Measurements from ENCODE around the gene POLR2H.

DNA sequence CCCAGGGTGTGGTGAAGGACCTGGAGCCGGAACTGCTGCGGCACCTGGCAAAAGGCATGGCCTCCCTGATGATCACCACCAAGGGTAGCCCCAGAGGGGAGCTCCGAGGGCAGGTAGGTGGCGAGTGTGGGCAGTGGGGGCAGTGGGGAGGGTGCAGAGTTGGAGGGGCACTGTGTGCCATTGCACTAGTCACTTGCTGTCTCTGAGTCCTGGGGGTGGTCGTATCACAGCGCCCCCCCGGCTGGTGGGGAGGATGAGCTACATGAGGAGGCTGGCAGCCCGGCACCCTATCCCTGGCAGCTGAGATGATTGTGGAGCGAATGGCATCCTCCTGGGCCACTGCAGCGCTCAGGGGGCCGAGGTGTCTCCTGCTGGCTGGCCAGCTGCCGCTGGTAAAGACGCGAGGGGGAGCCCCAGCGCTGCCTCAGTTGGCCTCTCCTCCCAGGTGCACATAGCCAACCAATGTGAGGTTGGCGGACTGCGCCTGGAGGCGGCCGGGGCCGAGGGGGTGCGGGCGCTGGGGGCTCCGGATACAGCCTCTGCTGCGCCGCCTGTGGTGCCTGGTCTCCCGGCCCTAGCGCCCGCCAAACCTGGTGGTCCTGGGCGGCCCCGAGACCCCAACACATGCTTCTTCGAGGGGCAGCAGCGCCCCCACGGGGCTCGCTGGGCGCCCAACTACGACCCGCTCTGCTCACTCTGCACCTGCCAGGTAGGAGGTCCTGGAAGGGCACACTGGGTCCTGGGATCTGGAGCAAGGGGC is 24.7 kb downstream of the POLR2H start:
- TF ChIP-seq, protein P1, sequence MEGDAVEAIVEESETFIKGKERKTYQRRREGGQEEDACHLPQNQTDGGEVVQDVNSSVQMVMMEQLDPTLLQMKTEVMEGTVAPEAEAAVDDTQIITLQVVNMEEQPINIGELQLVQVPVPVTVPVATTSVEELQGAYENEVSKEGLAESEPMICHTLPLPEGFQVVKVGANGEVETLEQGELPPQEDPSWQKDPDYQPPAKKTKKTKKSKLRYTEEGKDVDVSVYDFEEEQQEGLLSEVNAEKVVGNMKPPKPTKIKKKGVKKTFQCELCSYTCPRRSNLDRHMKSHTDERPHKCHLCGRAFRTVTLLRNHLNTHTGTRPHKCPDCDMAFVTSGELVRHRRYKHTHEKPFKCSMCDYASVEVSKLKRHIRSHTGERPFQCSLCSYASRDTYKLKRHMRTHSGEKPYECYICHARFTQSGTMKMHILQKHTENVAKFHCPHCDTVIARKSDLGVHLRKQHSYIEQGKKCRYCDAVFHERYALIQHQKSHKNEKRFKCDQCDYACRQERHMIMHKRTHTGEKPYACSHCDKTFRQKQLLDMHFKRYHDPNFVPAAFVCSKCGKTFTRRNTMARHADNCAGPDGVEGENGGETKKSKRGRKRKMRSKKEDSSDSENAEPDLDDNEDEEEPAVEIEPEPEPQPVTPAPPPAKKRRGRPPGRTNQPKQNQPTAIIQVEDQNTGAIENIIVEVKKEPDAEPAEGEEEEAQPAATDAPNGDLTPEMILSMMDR (IDR thresholded peaks at IDR 0.05), result no peak
- no peak for TF ChIP-seq POLR2A (IDR thresholded peaks at IDR 0.05)
- no peak for TF ChIP-seq EP300 (IDR thresholded peaks at IDR 0.05)

Measured in ovary (tissue), 3 donors.